ENCODE results near the gene USP26.
"Not testable (repeated sequence)": the region's sequence is repeated elsewhere in the genome, so short reads cannot be mapped to it uniquely, and the experiment has no call there.

Gene USP26

GRCh38 chrX:133097031-133097430, at the start of gene USP26:
USP26 (minus strand) TSS chrX:133097109; CDS start chrX:133028220, 68,889 bp downstream.
- H3K27ac ChIP-seq (ENCODE audit: low read length), result no peak within 1 kb of the TSS
- H3K4me3 ChIP-seq (ENCODE audit: low read length in 2 of 2), result no peak within 1 kb of the TSS
- H3K9ac ChIP-seq (ENCODE audit: low read length in 2 of 2), result no peak within 1 kb of the TSS
- H3K4me1 ChIP-seq (ENCODE audit: control insufficient read depth, insufficient read depth, low read length), result no peaks in the 10 kb centered on the region
- no peaks in the 10 kb centered on the region for H3K27me3 ChIP-seq (ENCODE audit: control insufficient read depth in 1 of 2, insufficient read depth in 2 of 2, low read length in 2 of 2)
- no peaks in the 10 kb centered on the region for H3K9me3 ChIP-seq (ENCODE audit: control insufficient read depth in 2 of 2, low read length in 2 of 2)
- no peaks in the 10 kb centered on the region for H3K36me3 ChIP-seq (ENCODE audit: control insufficient read depth in 2 of 2, insufficient read depth in 2 of 2, low read length in 2 of 2)

GRCh38 chrX:133134282-133134681, 37.4 kb upstream of the USP26 start:
- Histone ChIP-seq H3K27me3 (ENCODE audit: control insufficient read depth in 1 of 2, insufficient read depth in 2 of 2, low read length in 2 of 2) (peaks cover 0 to 5% of the 10 kb centered on the region in 2 donors), H3K27ac (ENCODE audit: low read length) (no peak overlapping the region), H3K4me3 (ENCODE audit: low read length in 2 of 2) (no peak overlapping the region), H3K36me3 (ENCODE audit: control insufficient read depth in 2 of 2, insufficient read depth in 2 of 2, low read length in 2 of 2) (no peaks in the 10 kb centered on the region), H3K9me3 (ENCODE audit: control insufficient read depth in 2 of 2, low read length in 2 of 2) (no peaks in the 10 kb centered on the region), H3K9ac (ENCODE audit: low read length in 2 of 2) (no peak overlapping the region), H3K4me1 (ENCODE audit: control insufficient read depth, insufficient read depth, low read length) (no peaks in the 10 kb centered on the region)

- Histone ChIP-seq H3K4me1 (ENCODE audit: control insufficient read depth, insufficient read depth, low read length) (no peaks in the 10 kb centered on the region), H3K9me3 (ENCODE audit: control insufficient read depth in 2 of 2, low read length in 2 of 2) (peaks cover 0 to 2% of the 10 kb centered on the region in 2 donors), H3K9ac (ENCODE audit: low read length in 2 of 2) (no peak overlapping the region), H3K27ac (ENCODE audit: low read length) (no peak overlapping the region), H3K27me3 (ENCODE audit: control insufficient read depth in 1 of 2, insufficient read depth in 2 of 2, low read length in 2 of 2) (peaks cover 0 to 2% of the 10 kb centered on the region in 2 donors), H3K36me3 (ENCODE audit: control insufficient read depth in 2 of 2, insufficient read depth in 2 of 2, low read length in 2 of 2) (no peaks in the 10 kb centered on the region), H3K4me3 (ENCODE audit: low read length in 2 of 2) (no peak overlapping the region)
Measured at GRCh38 chrX:133120406-133120805, 23.5 kb upstream of the USP26 start.

- Histone ChIP-seq H3K27ac (ENCODE audit: low read length) (no peak overlapping the region), H3K4me3 (ENCODE audit: low read length in 2 of 2) (no peak overlapping the region), H3K27me3 (ENCODE audit: control insufficient read depth in 1 of 2, insufficient read depth in 2 of 2, low read length in 2 of 2) (peaks cover 0 to 6% of the 10 kb centered on the region in 2 donors), H3K9ac (ENCODE audit: low read length in 2 of 2) (no peak overlapping the region), H3K36me3 (ENCODE audit: control insufficient read depth in 2 of 2, insufficient read depth in 2 of 2, low read length in 2 of 2) (no peaks in the 10 kb centered on the region), H3K9me3 (ENCODE audit: control insufficient read depth in 2 of 2, low read length in 2 of 2) (no peaks in the 10 kb centered on the region), H3K4me1 (ENCODE audit: control insufficient read depth, insufficient read depth, low read length) (no peaks in the 10 kb centered on the region)
Measured at GRCh38 chrX:133094098-133094731, 2.7 kb downstream of the USP26 start.

- H3K27ac ChIP-seq (ENCODE audit: low read length), result no peak overlapping the region
- no peaks in the 10 kb centered on the region for H3K9me3 ChIP-seq (ENCODE audit: control insufficient read depth in 2 of 2, low read length in 2 of 2)
- no peak overlapping the region for H3K4me3 ChIP-seq (ENCODE audit: low read length in 2 of 2)
- H3K27me3 ChIP-seq (ENCODE audit: control insufficient read depth in 1 of 2, insufficient read depth in 2 of 2, low read length in 2 of 2), result peaks cover 0 to 7% of the 10 kb centered on the region in 2 donors
- H3K9ac ChIP-seq (ENCODE audit: low read length in 2 of 2), result no peak overlapping the region
- H3K4me1 ChIP-seq (ENCODE audit: control insufficient read depth, insufficient read depth, low read length), result no peaks in the 10 kb centered on the region
- no peaks in the 10 kb centered on the region for H3K36me3 ChIP-seq (ENCODE audit: control insufficient read depth in 2 of 2, insufficient read depth in 2 of 2, low read length in 2 of 2)
Measured at GRCh38 chrX:133090236-133090809, 6.6 kb downstream of the USP26 start.

GRCh38 chrX:133089411-133089810, 7.5 kb downstream of the USP26 start:
- Histone ChIP-seq H3K4me3 (ENCODE audit: low read length in 2 of 2) (no peak overlapping the region), H3K9me3 (ENCODE audit: control insufficient read depth in 2 of 2, low read length in 2 of 2) (no peaks in the 10 kb centered on the region), H3K36me3 (ENCODE audit: control insufficient read depth in 2 of 2, insufficient read depth in 2 of 2, low read length in 2 of 2) (no peaks in the 10 kb centered on the region), H3K4me1 (ENCODE audit: control insufficient read depth, insufficient read depth, low read length) (no peaks in the 10 kb centered on the region), H3K27ac (ENCODE audit: low read length) (no peak overlapping the region), H3K27me3 (ENCODE audit: control insufficient read depth in 1 of 2, insufficient read depth in 2 of 2, low read length in 2 of 2) (peaks cover 0 to 7% of the 10 kb centered on the region in 2 donors), H3K9ac (ENCODE audit: low read length in 2 of 2) (no peak overlapping the region)

- Histone ChIP-seq H3K27me3 (ENCODE audit: control insufficient read depth in 1 of 2, insufficient read depth in 2 of 2, low read length in 2 of 2) (peaks cover 0 to 4% of the 10 kb centered on the region in 2 donors), H3K4me3 (ENCODE audit: low read length in 2 of 2) (no peak overlapping the region), H3K9me3 (ENCODE audit: control insufficient read depth in 2 of 2, low read length in 2 of 2) (no peaks in the 10 kb centered on the region), H3K36me3 (ENCODE audit: control insufficient read depth in 2 of 2, insufficient read depth in 2 of 2, low read length in 2 of 2) (no peaks in the 10 kb centered on the region), H3K27ac (ENCODE audit: low read length) (no peak overlapping the region), H3K9ac (ENCODE audit: low read length in 2 of 2) (no peak overlapping the region), H3K4me1 (ENCODE audit: control insufficient read depth, insufficient read depth, low read length) (no peaks in the 10 kb centered on the region)
Measured at GRCh38 chrX:133085785-133086184, 11.1 kb downstream of the USP26 start.

GRCh38 chrX:133085056-133085455, 11.9 kb downstream of the USP26 start:
- H3K36me3 ChIP-seq (ENCODE audit: control insufficient read depth in 2 of 2, insufficient read depth in 2 of 2, low read length in 2 of 2); H3K4me3 ChIP-seq (ENCODE audit: low read length in 2 of 2); H3K4me1 ChIP-seq (ENCODE audit: control insufficient read depth, insufficient read depth, low read length); H3K9ac ChIP-seq (ENCODE audit: low read length in 2 of 2); H3K27me3 ChIP-seq (ENCODE audit: control insufficient read depth in 1 of 2, insufficient read depth in 2 of 2, low read length in 2 of 2); H3K9me3 ChIP-seq (ENCODE audit: control insufficient read depth in 2 of 2, low read length in 2 of 2); H3K27ac ChIP-seq (ENCODE audit: low read length): not testable (repeated sequence)

GRCh38 chrX:133083899-133084298, 13.0 kb downstream of the USP26 start:
- no peaks in the 10 kb centered on the region for H3K36me3 ChIP-seq (ENCODE audit: control insufficient read depth in 2 of 2, insufficient read depth in 2 of 2, low read length in 2 of 2)
- no peak overlapping the region for H3K27ac ChIP-seq (ENCODE audit: low read length)
- H3K4me3 ChIP-seq (ENCODE audit: low read length in 2 of 2), result no peak overlapping the region
- H3K9me3 ChIP-seq (ENCODE audit: control insufficient read depth in 2 of 2, low read length in 2 of 2), result no peaks in the 10 kb centered on the region
- H3K9ac ChIP-seq (ENCODE audit: low read length in 2 of 2), result no peak overlapping the region
- no peaks in the 10 kb centered on the region for H3K27me3 ChIP-seq (ENCODE audit: control insufficient read depth in 1 of 2, insufficient read depth in 2 of 2, low read length in 2 of 2)
- no peaks in the 10 kb centered on the region for H3K4me1 ChIP-seq (ENCODE audit: control insufficient read depth, insufficient read depth, low read length)

- no peaks in the 10 kb centered on the region for H3K36me3 ChIP-seq (ENCODE audit: control insufficient read depth in 2 of 2, insufficient read depth in 2 of 2, low read length in 2 of 2)
- H3K9me3 ChIP-seq (ENCODE audit: control insufficient read depth in 2 of 2, low read length in 2 of 2), result no peaks in the 10 kb centered on the region
- H3K4me3 ChIP-seq (ENCODE audit: low read length in 2 of 2), result no peak overlapping the region
- no peak overlapping the region for H3K27ac ChIP-seq (ENCODE audit: low read length)
- no peak overlapping the region for H3K9ac ChIP-seq (ENCODE audit: low read length in 2 of 2)
- no peaks in the 10 kb centered on the region for H3K27me3 ChIP-seq (ENCODE audit: control insufficient read depth in 1 of 2, insufficient read depth in 2 of 2, low read length in 2 of 2)
- H3K4me1 ChIP-seq (ENCODE audit: control insufficient read depth, insufficient read depth, low read length), result no peaks in the 10 kb centered on the region
Measured at GRCh38 chrX:133081990-133082389, 14.9 kb downstream of the USP26 start.

- H3K36me3 ChIP-seq (ENCODE audit: control insufficient read depth in 2 of 2, insufficient read depth in 2 of 2, low read length in 2 of 2); H3K27ac ChIP-seq (ENCODE audit: low read length); H3K9me3 ChIP-seq (ENCODE audit: control insufficient read depth in 2 of 2, low read length in 2 of 2); H3K9ac ChIP-seq (ENCODE audit: low read length in 2 of 2); H3K4me3 ChIP-seq (ENCODE audit: low read length in 2 of 2); H3K27me3 ChIP-seq (ENCODE audit: control insufficient read depth in 1 of 2, insufficient read depth in 2 of 2, low read length in 2 of 2); H3K4me1 ChIP-seq (ENCODE audit: control insufficient read depth, insufficient read depth, low read length): not testable (repeated sequence)
Measured at GRCh38 chrX:133077856-133078255, 19.1 kb downstream of the USP26 start.
